Subcutaneous adipose tissue (tissue), 4 donors: ENCODE measurements around the gene ZNF766. TPM values are rescaled to one million over a fixed set of nuclear protein-coding genes. Genes with fewer than 3 reads are reported as not detected.

Experiments used
- CTCF ChIP-seq: fragments of 450-650 bp; IDR thresholded peaks from one replicate; pipeline ENCODE4 v1.5.1; 2016; ENCODE audit warnings: low read depth, mild to moderate bottlenecking, control low read depth, antibody characterized with exemption, moderate library complexity
- total RNA-seq, 4 donors: library from RNA; depleted of rRNA; stranded (reverse); fragments of >200 nt; gene quantifications; one replicate each; pipeline ENCODE4 v1.1.0, GENCODE V29; 2016

ZNF766 gene
- total RNA-seq, 4 donors from 2014 or later = 7.3 to 13.9 (median 12.0) TPM

- no peak for TF ChIP-seq CTCF
Measured at GRCh38 chr19:52227980-52228379, 41.4 kb upstream of the ZNF766 start.

- no peak for TF ChIP-seq CTCF
Measured at GRCh38 chr19:52229524-52229923, 39.9 kb upstream of the ZNF766 start.

- TF ChIP-seq CTCF = no peak
Measured at GRCh38 chr19:52230685-52231084, 38.7 kb upstream of the ZNF766 start.

- no peak for TF ChIP-seq CTCF
Measured at GRCh38 chr19:52231154-52231910, 38.1 kb upstream of the ZNF766 start.

GRCh38 chr19:52234406-52234805, 35.0 kb upstream of the ZNF766 start:
- no peak for TF ChIP-seq CTCF

GRCh38 chr19:52237197-52237596, 32.2 kb upstream of the ZNF766 start:
- TF ChIP-seq CTCF = no peak

GRCh38 chr19:52237771-52238400, 31.5 kb upstream of the ZNF766 start:
- TF ChIP-seq CTCF = no peak
